GM23248 (cell line): ENCODE measurements around the gene PCDHA1. TPM values are rescaled to one million over a fixed set of nuclear protein-coding genes. Genes with fewer than 3 reads are reported as not detected.
"Not testable (repeated sequence)": the region's sequence is repeated elsewhere in the genome, so short reads cannot be mapped to it uniquely, and the experiment has no call there.

Experiments
- DNase-seq: peaks from one replicate; pipeline ENCODE4 v3.0.0-alpha.2; 2015
- H2AFZ ChIP-seq: fragments of 200-600 bp; sonication (generic); 2 replicates; pipeline ENCODE4 v1.6.1; 2016; ENCODE audit warnings: antibody characterized with exemption
- H3F3A ChIP-seq: fragments of 200-600 bp; sonication (generic); 2 replicates; pipeline ENCODE4 v1.6.1; 2016; ENCODE audit warnings: mild to moderate bottlenecking, antibody characterized with exemption, mixed run types; ENCODE audit not compliant: insufficient read depth
- H3K27ac ChIP-seq: fragments of 200-600 bp; sonication (generic); 2 replicates; pipeline ENCODE4 v1.5.1; 2016; ENCODE audit warnings: mild to moderate bottlenecking
- H3K27me3 ChIP-seq: fragments of 200-600 bp; sonication (generic); replicated peaks from 2 replicates; pipeline ENCODE4 v1.6.1; 2016; ENCODE audit warnings: mild to moderate bottlenecking; ENCODE audit not compliant: insufficient read depth
- H3K36me3 ChIP-seq: fragments of 200-600 bp; sonication (generic); 2 replicates; pipeline ENCODE4 v1.6.1; 2016; ENCODE audit warnings: low read depth, mild to moderate bottlenecking
- H3K4me1 ChIP-seq: fragments of 200-600 bp; sonication (generic); 2 replicates; pipeline ENCODE4 v1.6.1; 2016; ENCODE audit warnings: mild to moderate bottlenecking; ENCODE audit not compliant: insufficient read depth
- H3K4me2 ChIP-seq: fragments of 200-600 bp; sonication (generic); one replicate; pipeline ENCODE4 v1.6.1; 2016; ENCODE audit warnings: mild to moderate bottlenecking; ENCODE audit not compliant: unreplicated experiment
- H3K4me3 ChIP-seq: fragments of 200-600 bp; sonication (generic); 2 replicates; pipeline ENCODE4 v1.5.1; 2016; ENCODE audit warnings: mild to moderate bottlenecking
- H3K79me2 ChIP-seq: fragments of 200-600 bp; sonication (generic); 2 replicates; pipeline ENCODE4 v1.6.1; 2016; ENCODE audit warnings: mild to moderate bottlenecking; ENCODE audit not compliant: insufficient read depth
- H3K9ac ChIP-seq: fragments of 200-600 bp; sonication (generic); 2 replicates; pipeline ENCODE4 v1.6.1; 2016; ENCODE audit warnings: mild to moderate bottlenecking
- H3K9me2 ChIP-seq: fragments of 200-600 bp; sonication (generic); 2 replicates; pipeline ENCODE4 v1.6.1; 2016; ENCODE audit warnings: mixed run types, mild to moderate bottlenecking, moderate library complexity; ENCODE audit not compliant: insufficient read depth
- H3K9me3 ChIP-seq: fragments of 200-600 bp; sonication (generic); one replicate; pipeline ENCODE4 v1.6.1; 2017; ENCODE audit warnings: low read depth
- H4K20me1 ChIP-seq: fragments of 200-600 bp; sonication (generic); 2 replicates; pipeline ENCODE4 v1.6.0; 2016; ENCODE audit not compliant: insufficient read depth
- EZH2 ChIP-seq: fragments of 200-600 bp; sonication (generic); IDR thresholded peaks from 2 replicates; pipeline ENCODE4 v1.6.1; 2018; ENCODE audit warnings: antibody characterized with exemption, mild to moderate bottlenecking; ENCODE audit not compliant: insufficient read depth, poor library complexity, severe bottlenecking
- EZH2phosphoT487 ChIP-seq: fragments of 200-600 bp; sonication (generic); IDR thresholded peaks from 2 replicates; pipeline ENCODE4 v1.6.1; 2018; ENCODE audit warnings: antibody characterized with exemption, moderate library complexity, mild to moderate bottlenecking, low read depth; ENCODE audit not compliant: insufficient read depth
- WGBS, 2 experiments: methylation state at CpG; one replicate each; pipeline ENCODE4 v1.1.6; 2015 to 2017; ENCODE audit warnings: low lambda C conversion rate in 2 of 2, low coverage in 1 of 2; ENCODE audit errors: missing lambda C conversion rate in 2 of 2; 5-methylcytosine and 5-hydroxymethylcytosine counted together
- in situ Hi-C: fragments of 300-500 bp; cut with MboI; formaldehyde crosslinking; loops from 2 replicates; pipeline ENCODE4 v1.15.0; 2020
- polyA plus RNA-seq: library from polyadenylated mRNA; unstranded; fragments of >200 nt; fragmentation: Nextera tagmentation; extraction: Ambion mirVana; gene quantifications from 2 replicates; pipeline ENCODE4 v1.2.1, GENCODE V29; 2016
- total RNA-seq: library from RNA; depleted of rRNA; stranded (reverse); fragments of >200 nt; shearing (Covaris generic); gene quantifications from 2 replicates; pipeline ENCODE4 v1.2.3, GENCODE V29; 2014

Gene PCDHA1
- total and polyA plus RNA-seq, 2 experiments from 2014 or later = not detected

DNA sequence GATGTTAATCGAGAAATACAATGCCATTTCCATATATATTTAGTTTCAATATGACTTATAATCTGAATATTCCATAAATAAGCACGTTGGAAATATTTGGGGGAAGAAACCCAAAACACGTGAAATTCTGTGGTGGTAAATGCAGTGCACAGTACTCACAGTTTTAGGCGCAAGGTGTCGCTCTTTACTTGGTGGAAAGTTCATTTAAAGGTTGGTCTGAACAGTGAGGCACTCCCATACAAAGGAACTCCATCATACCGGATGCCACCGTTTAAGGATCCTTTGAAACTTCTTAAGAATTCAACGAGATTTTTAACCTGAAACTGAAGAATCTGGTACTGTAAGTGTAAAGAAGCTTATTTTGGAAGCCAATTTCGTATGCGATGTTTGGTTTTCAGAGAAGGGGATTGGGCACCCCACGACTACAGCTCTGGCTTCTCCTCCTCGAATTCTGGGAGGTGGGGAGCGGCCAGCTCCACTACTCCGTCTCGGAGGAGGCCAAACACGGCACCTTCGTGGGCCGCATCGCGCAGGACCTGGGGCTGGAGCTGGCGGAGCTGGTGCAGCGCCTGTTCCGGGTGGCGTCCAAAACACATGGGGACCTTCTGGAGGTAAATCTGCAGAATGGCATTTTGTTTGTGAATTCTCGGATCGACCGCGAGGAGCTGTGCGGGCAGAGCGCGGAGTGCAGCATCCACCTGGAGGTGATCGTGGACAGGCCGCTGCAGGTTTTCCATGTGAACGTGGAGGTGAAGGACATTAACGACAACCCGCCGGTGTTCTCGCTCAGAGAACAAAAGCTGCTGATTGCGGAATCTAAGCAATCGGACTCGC is 83.0 kb downstream of the PCDHA1 start, which contains the start of gene PCDHA11:
PCDHA11 (plus strand) TSS at position 237 of the 834 bp plus-strand sequence; CDS start at position 384, 147 bp downstream.
- Histone ChIP-seq H3K27me3 (no peaks in the 10 kb centered on the region), H3K79me2 (no peaks in the 10 kb centered on the region), H3K9me3 (no peaks in the 10 kb centered on the region), H3K9me2 (no peaks in the 10 kb centered on the region), H3K9ac (no peak within 1 kb of the TSS), H3K4me2 (no peak within 1 kb of the TSS), H3K4me1 (no peaks in the 10 kb centered on the region), H2AFZ (no peak within 1 kb of the TSS), H3K27ac (no peak within 1 kb of the TSS), H4K20me1 (no peaks in the 10 kb centered on the region), H3K36me3 (no peaks in the 10 kb centered on the region), H3K4me3 (no peak within 1 kb of the TSS), H3F3A (no peaks in the 10 kb centered on the region)
- TF ChIP-seq EZH2phosphoT487 = no peak
- peak; percentile 2 for DNase-seq
- 13 to 14% methylated on average over 41 of the region's 41 CpGs for WGBS, 2 experiments
- in situ Hi-C loops = no loop called here

DNA sequence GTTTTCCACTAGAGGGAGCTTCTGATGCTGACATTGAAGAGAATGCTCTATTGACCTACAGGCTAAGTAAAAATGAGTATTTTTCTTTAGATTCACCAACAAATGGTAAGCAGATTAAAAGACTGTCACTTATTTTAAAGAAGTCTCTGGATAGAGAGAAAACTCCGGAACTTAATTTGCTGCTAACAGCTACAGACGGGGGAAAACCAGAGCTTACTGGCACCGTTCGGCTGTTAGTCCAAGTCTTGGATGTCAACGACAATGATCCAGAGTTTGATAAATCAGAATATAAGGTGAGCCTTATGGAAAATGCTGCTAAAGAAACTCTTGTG is 83.6 kb downstream of the PCDHA1 start:
- 34 to 35% methylated on average over 5 of the region's 5 CpGs for WGBS, 2 experiments
- TF ChIP-seq EZH2phosphoT487 (no peak), EZH2 (no peak)
- in situ Hi-C loops = no loop called here
- no peaks in the 10 kb centered on the region for H3F3A ChIP-seq
- H3K36me3 ChIP-seq = no peaks in the 10 kb centered on the region
- no peak overlapping the region for H3K4me2 ChIP-seq
- no peaks in the 10 kb centered on the region for H3K9me2 ChIP-seq
- no peaks in the 10 kb centered on the region for H3K9me3 ChIP-seq
- no peaks in the 10 kb centered on the region for H3K4me1 ChIP-seq
- no peak overlapping the region for H3K4me3 ChIP-seq
- no peaks in the 10 kb centered on the region for H4K20me1 ChIP-seq
- H3K79me2 ChIP-seq = no peaks in the 10 kb centered on the region
- H2AFZ ChIP-seq = no peak overlapping the region
- H3K9ac ChIP-seq = no peak overlapping the region
- no peaks in the 10 kb centered on the region for H3K27me3 ChIP-seq
- no peak for DNase-seq
- no peak overlapping the region for H3K27ac ChIP-seq

DNA sequence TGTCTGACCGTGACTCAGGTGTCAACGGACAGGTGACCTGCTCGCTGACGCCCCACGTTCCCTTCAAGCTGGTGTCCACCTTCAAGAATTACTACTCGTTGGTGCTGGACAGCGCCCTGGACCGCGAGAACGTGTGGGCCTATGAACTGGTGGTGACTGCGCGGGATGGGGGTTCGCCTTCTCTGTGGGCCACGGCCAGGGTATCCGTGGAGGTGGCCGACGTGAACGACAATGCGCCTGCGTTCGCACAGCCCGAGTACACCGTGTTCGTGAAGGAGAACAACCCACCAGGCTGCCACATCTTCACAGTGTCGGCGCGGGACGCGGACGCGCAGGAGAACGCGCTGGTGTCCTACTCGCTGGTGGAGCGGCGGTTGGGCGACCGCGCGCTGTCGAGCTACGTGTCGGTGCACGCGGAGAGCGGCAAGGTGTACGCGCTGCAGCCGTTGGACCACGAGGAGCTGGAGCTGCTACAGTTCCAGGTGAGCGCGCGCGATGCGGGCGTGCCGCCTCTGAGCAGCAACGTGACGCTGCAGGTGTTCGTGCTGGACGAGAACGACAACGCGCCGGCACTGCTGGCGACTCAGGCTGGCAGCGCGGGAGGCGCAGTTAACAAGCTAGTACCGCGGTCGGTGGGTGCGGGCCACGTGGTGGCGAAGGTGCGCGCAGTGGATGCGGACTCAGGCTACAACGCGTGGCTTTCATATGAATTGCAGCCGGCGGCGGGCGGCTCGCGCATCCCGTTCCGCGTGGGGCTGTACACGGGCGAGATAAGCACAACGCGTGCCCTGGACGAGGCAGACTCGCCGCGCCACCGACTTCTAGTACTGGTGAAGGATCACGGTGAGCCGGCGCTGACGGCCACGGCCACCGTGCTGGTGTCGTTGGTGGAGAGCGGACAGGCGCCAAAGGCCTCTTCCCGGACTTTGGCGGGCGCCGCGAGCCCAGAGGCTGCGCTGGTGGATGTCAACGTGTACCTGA is 84.6 kb downstream of the PCDHA1 start:
- in situ Hi-C loops = no loop called here
- H2AFZ ChIP-seq = no peak overlapping the region
- no peak overlapping the region for H3K4me3 ChIP-seq
- no peak for DNase-seq
- H3K79me2 ChIP-seq = no peaks in the 10 kb centered on the region
- no peak overlapping the region for H3K4me2 ChIP-seq
- no peaks in the 10 kb centered on the region for H4K20me1 ChIP-seq
- H3K36me3 ChIP-seq = no peaks in the 10 kb centered on the region
- H3K4me1 ChIP-seq = no peaks in the 10 kb centered on the region
- no peak for TF ChIP-seq EZH2phosphoT487
- TF ChIP-seq EZH2 = no peak
- H3K9me3 ChIP-seq = no peaks in the 10 kb centered on the region
- no peaks in the 10 kb centered on the region for H3K9me2 ChIP-seq
- H3K27me3 ChIP-seq = no peaks in the 10 kb centered on the region
- no peak overlapping the region for H3K27ac ChIP-seq
- no peak overlapping the region for H3K9ac ChIP-seq
- WGBS, 2 experiments = 55 to 58% methylated on average over 107 to 114 of the region's 114 CpGs
- no peaks in the 10 kb centered on the region for H3F3A ChIP-seq

DNA sequence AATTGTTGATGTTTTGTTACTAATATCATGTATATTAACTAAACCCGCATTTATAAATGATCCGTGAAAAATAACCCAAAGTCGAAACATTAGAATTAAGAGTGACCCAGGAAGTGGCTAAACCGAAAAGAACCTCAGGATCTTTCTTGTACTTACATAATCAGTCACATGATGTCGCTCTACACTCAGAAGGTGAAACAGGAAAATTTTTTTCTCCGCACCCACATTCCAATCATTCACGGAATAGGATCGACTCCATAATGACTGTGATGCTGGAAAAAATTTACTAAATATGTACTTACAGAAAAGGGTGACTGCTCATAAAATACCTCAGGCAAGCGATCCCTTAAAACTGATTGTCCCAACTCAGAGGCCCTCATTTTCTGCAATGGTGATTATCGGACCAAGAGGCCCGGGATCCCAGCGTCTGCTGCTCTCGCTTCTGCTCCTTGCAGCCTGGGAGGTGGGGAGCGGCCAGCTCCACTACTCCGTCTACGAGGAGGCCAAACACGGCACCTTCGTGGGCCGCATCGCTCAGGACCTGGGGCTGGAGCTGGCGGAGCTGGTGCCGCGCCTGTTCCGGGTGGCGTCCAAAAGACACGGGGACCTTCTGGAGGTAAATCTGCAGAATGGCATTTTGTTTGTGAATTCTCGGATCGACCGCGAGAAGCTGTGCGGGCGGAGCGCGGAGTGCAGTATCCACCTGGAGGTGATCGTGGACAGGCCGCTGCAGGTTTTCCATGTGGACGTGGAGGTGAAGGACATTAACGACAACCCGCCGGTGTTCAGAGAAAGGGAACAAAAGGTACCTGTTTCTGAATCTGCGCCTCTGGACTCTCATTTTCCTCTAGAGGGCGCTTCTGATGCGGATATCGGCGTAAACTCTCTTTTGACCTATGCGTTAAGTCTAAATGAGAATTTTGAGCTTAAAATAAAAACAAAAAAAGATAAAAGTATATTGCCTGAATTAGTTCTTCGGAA is 89.4 kb downstream of the PCDHA1 start, which contains the start of gene PCDHA12:
PCDHA12 (plus strand) TSS at position 224 of the 981 bp plus-strand sequence; CDS start at position 389, 165 bp downstream.
- in situ Hi-C loops = no loop called here
- Histone ChIP-seq H3K9me3 (no peaks in the 10 kb centered on the region), H3K79me2 (no peaks in the 10 kb centered on the region), H4K20me1 (no peaks in the 10 kb centered on the region), H3K4me1 (no peaks in the 10 kb centered on the region), H3K9me2 (no peaks in the 10 kb centered on the region), H3K27ac (no peak within 1 kb of the TSS), H3K4me2 (no peak within 1 kb of the TSS), H3K27me3 (no peaks in the 10 kb centered on the region), H2AFZ (no peak within 1 kb of the TSS), H3K4me3 (no peak within 1 kb of the TSS), H3K9ac (no peak within 1 kb of the TSS), H3F3A (no peaks in the 10 kb centered on the region), H3K36me3 (no peaks in the 10 kb centered on the region)
- TF ChIP-seq EZH2 (no peak), EZH2phosphoT487 (no peak)
- WGBS, 2 experiments = 18 to 19% methylated on average over 47 of the region's 47 CpGs
- no peak for DNase-seq

DNA sequence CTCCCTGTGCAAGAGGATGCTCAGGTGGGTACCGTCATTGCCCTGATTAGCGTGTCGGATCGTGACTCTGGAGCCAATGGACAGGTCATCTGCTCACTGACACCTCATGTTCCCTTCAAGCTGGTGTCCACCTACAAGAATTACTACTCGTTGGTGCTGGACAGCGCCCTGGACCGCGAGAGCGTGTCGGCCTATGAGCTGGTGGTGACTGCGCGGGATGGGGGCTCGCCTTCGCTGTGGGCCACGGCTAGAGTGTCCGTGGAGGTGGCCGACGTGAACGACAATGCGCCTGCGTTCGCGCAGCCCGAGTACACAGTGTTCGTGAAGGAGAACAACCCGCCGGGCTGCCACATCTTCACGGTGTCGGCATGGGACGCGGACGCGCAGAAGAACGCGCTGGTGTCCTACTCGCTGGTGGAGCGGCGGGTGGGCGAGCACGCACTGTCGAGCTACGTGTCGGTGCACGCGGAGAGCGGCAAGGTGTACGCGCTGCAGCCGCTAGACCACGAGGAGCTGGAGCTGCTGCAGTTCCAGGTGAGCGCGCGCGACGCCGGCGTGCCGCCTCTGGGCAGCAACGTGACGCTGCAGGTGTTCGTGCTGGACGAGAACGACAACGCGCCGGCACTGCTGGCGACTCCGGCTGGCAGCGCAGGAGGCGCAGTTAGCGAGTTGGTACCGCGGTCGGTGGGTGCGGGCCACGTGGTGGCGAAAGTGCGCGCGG is 90.8 kb downstream of the PCDHA1 start:
- H3K4me3 ChIP-seq, H3K27ac ChIP-seq, H3K79me2 ChIP-seq, H4K20me1 ChIP-seq, H3K4me1 ChIP-seq, H3K36me3 ChIP-seq, in situ Hi-C loops, H3K27me3 ChIP-seq, H3K4me2 ChIP-seq, H3K9me2 ChIP-seq, H2AFZ ChIP-seq, H3K9me3 ChIP-seq, DNase-seq, H3F3A ChIP-seq, H3K9ac ChIP-seq: not testable (repeated sequence)
- 43 to 46% methylated on average over 71 to 80 of the region's 80 CpGs for WGBS, 2 experiments
